ENCODE data around the gene PTPRM. TPM values are rescaled to one million over a fixed set of nuclear protein-coding genes. Genes with fewer than 3 reads are reported as not detected.

Gene PTPRM
- total RNA-seq, 1 experiment from 2014 or later = 14.5 TPM

GRCh38 chr18:7626175-7626921 is 59.2 kb downstream of the PTPRM start:
- Histone ChIP-seq H3K4me2 (ENCODE audit: low read length) (no peak overlapping the region), H3K9me2 (ENCODE audit: insufficient read depth) (no peaks in the 10 kb centered on the region), H3K9me3 (ENCODE audit: control insufficient read depth in 1 of 2, insufficient read depth in 1 of 2, low read depth in 1 of 2, low read length in 2 of 2) (no peaks in the 10 kb centered on the region), H3K4me3 (replicated peaks in 1 of 2; ENCODE audit: low read depth in 1 of 2, low read length in 2 of 2) (no peak overlapping the region), H4K20me1 (ENCODE audit: insufficient read depth) (no peaks in the 10 kb centered on the region), H2AFZ (ENCODE audit: low read depth, low read length, poor library complexity, severe bottlenecking) (no peak overlapping the region), H3K79me2 (ENCODE audit: insufficient read depth, low read length) (no peaks in the 10 kb centered on the region), H3K27me3 (ENCODE audit: insufficient read depth, low read length) (no peaks in the 10 kb centered on the region), H3K4me1 (ENCODE audit: control insufficient read depth in 1 of 2, insufficient read depth in 2 of 2, low read length in 2 of 2) (no peaks in the 10 kb centered on the region; a peak in 1 of 4 replicates), H3K27ac (ENCODE audit: low read depth, low read length) (no peak overlapping the region), H3K9ac (ENCODE audit: low read length) (no peak overlapping the region), H3K36me3 (ENCODE audit: control insufficient read depth in 1 of 2, insufficient read depth in 2 of 2, low read length in 2 of 2) (no peaks in the 10 kb centered on the region)
- TF ChIP-seq, protein P1, sequence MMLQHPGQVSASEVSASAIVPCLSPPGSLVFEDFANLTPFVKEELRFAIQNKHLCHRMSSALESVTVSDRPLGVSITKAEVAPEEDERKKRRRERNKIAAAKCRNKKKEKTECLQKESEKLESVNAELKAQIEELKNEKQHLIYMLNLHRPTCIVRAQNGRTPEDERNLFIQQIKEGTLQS (IDR thresholded peaks at IDR 0.05) = no peak
- no peak for TF ChIP-seq SP1 (IDR thresholded peaks at IDR 0.05; ENCODE audit: low read depth)
- TF ChIP-seq SIN3A (IDR thresholded peaks at IDR 0.05; ENCODE audit: low read depth) = no peak
- TF ChIP-seq FOSL1 (IDR thresholded peaks at IDR 0.05; ENCODE audit: low read depth) = no peak
- TF ChIP-seq EZH2 (IDR thresholded peaks at IDR 0.05) = no peak
- TF ChIP-seq ZBTB33 (IDR thresholded peaks at IDR 0.05; ENCODE audit: extremely low read depth, insufficient replicate concordance, low read length) = no peak
- TF ChIP-seq CBX3 (IDR thresholded peaks at IDR 0.05; ENCODE audit: low read depth) = no peak
- CTCF ChIA-PET = no interaction called here
- BruUV-seq (replicated peaks) = no TSS peak
- RAD21 ChIA-PET (ENCODE audit: low non-redundant PET in 1 of 2, low total read pairs in 2 of 2, uncharacterized antibody in 2 of 2, unreplicated experiment in 2 of 2) = no interaction called here
- ATAC-seq (no peak), DNase-seq (ENCODE audit: low read depth, low spot score) (no peak)
- intact Hi-C loops (cut with micrococcal nuclease) = no loop called here
- POLR2A ChIA-PET = no interaction called here

All from HCT116 (cell line).